ENCODE data around the gene CAPZA1.

CAPZA1 gene

GRCh38 chr1:112583366-112583765 lies 36.3 kb upstream of the CAPZA1 start:
- Histone ChIP-seq H3K27me3 (ENCODE audit: insufficient read depth, low read depth, severe bottlenecking) (no peaks in the 10 kb centered on the region), H3K9me3 (ENCODE audit: severe bottlenecking) (no peaks in the 10 kb centered on the region), H3K4me3 (ENCODE audit: low read depth, low read length) (no peak overlapping the region), H3K36me3 (peaks cover 26% of the 10 kb centered on the region), H3K27ac (no peak overlapping the region)
- TF ChIP-seq, protein P1, sequence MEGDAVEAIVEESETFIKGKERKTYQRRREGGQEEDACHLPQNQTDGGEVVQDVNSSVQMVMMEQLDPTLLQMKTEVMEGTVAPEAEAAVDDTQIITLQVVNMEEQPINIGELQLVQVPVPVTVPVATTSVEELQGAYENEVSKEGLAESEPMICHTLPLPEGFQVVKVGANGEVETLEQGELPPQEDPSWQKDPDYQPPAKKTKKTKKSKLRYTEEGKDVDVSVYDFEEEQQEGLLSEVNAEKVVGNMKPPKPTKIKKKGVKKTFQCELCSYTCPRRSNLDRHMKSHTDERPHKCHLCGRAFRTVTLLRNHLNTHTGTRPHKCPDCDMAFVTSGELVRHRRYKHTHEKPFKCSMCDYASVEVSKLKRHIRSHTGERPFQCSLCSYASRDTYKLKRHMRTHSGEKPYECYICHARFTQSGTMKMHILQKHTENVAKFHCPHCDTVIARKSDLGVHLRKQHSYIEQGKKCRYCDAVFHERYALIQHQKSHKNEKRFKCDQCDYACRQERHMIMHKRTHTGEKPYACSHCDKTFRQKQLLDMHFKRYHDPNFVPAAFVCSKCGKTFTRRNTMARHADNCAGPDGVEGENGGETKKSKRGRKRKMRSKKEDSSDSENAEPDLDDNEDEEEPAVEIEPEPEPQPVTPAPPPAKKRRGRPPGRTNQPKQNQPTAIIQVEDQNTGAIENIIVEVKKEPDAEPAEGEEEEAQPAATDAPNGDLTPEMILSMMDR (IDR thresholded peaks at IDR 0.05; ENCODE audit: low read depth, low read length): no peak
- DNase-seq: no peak

DNA sequence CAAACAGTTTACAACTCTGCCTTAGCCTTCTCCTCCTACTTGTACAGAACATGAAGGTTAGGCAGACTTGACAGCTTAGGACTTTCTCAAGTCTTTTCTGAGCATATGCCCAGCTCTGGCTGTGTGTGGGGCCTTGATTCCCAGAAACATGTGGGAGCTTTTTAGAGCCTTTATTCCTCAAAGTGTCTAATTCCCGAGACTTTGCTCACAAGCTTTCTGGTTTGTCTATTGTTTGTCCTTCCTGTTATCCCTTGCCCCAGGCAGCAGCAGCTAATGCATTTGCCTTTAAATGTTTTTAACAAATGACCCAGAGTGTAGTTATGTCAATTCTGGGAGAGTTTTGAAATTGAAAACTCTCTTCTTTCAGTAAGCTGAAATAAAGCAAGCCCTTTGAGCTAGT lies 29.9 kb upstream of the CAPZA1 start:
- no peak overlapping the region for H3K4me3 ChIP-seq (ENCODE audit: low read depth, low read length)
- H3K27me3 ChIP-seq (ENCODE audit: insufficient read depth, low read depth, severe bottlenecking): no peaks in the 10 kb centered on the region
- H3K9me3 ChIP-seq (ENCODE audit: severe bottlenecking): no peaks in the 10 kb centered on the region
- TF ChIP-seq, protein P1 (IDR thresholded peaks at IDR 0.05; ENCODE audit: low read depth, low read length): no peak
- H3K27ac ChIP-seq: no peak overlapping the region
- DNase-seq: no peak
- H3K36me3 ChIP-seq: peaks cover 36% of the 10 kb centered on the region

DNA sequence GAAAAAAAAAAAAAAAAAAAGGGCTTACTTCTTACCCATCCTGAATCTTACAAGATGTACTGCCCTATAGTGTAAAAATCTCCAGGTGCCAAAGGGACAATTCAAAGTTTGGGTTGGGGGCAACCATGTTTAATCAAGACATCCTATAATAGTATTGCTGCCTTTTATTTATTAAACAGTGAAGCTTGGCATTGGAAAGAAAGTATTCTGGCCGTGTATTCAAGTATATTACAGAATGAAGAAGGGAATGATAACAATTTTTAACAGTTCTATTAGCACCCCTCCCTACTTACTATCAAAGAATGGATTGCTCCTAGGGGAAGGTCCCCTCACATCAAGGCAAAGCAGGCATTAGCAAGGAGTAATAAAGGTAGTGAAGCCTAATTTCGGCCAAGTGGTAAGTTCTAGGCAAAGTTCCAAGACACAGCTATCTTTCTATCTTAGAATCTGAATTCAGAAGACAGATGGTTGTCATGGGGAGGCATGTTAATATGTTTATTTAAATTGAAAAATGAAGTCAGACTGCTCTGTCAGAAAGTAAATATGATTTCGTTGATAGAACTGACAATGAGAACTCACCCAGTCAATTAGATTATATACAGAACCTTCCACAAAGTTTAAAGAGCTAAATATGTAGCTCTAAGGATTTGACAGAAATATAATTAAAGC lies 25.3 kb upstream of the CAPZA1 start:
- no peak overlapping the region for H3K4me3 ChIP-seq (ENCODE audit: low read depth, low read length)
- TF ChIP-seq, protein P1 (IDR thresholded peaks at IDR 0.05; ENCODE audit: low read depth, low read length): no peak
- peaks cover 46% of the 10 kb centered on the region for H3K36me3 ChIP-seq
- no peak overlapping the region for H3K27ac ChIP-seq
- H3K9me3 ChIP-seq (ENCODE audit: severe bottlenecking): no peaks in the 10 kb centered on the region
- no peak for DNase-seq
- no peaks in the 10 kb centered on the region for H3K27me3 ChIP-seq (ENCODE audit: insufficient read depth, low read depth, severe bottlenecking)

GRCh38 chr1:112599477-112599876 lies 20.2 kb upstream of the CAPZA1 start:
- Histone ChIP-seq H3K27me3 (ENCODE audit: insufficient read depth, low read depth, severe bottlenecking) (no peaks in the 10 kb centered on the region), H3K27ac (no peak overlapping the region), H3K4me3 (ENCODE audit: low read depth, low read length) (no peak overlapping the region), H3K36me3 (peaks cover 58% of the 10 kb centered on the region), H3K9me3 (ENCODE audit: severe bottlenecking) (no peaks in the 10 kb centered on the region)
- DNase-seq: no peak
- TF ChIP-seq, protein P1 (IDR thresholded peaks at IDR 0.05; ENCODE audit: low read depth, low read length): no peak

GRCh38 chr1:112603012-112603411 lies 16.6 kb upstream of the CAPZA1 start:
- no peak overlapping the region for H3K27ac ChIP-seq
- H3K27me3 ChIP-seq (ENCODE audit: insufficient read depth, low read depth, severe bottlenecking): no peaks in the 10 kb centered on the region
- no peak overlapping the region for H3K4me3 ChIP-seq (ENCODE audit: low read depth, low read length)
- TF ChIP-seq, protein P1 (IDR thresholded peaks at IDR 0.05; ENCODE audit: low read depth, low read length): no peak
- DNase-seq: no peak
- peaks cover 62% of the 10 kb centered on the region for H3K36me3 ChIP-seq
- H3K9me3 ChIP-seq (ENCODE audit: severe bottlenecking): no peaks in the 10 kb centered on the region

DNA sequence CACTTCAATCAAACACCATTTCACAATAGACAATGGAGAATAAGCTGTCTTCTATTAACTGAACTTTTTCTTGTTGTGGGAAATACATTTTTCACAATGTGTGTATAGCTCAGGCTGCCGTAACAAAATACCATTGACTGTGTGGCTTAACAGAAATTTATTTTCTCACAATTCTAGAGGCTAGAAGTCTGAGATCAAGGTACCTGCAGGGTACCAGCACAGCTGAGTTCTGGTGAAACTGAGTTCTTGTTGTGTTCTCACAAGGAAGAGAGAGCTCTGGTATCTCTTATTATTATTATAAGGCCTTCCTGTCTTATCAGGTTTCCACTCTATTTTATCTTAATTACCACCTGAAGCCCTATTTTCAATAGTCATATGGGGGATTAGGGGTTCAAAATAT lies 16.1 kb upstream of the CAPZA1 start:
- no peak for DNase-seq
- H3K9me3 ChIP-seq (ENCODE audit: severe bottlenecking): no peaks in the 10 kb centered on the region
- H3K36me3 ChIP-seq: peaks cover 67% of the 10 kb centered on the region
- TF ChIP-seq, protein P1 (IDR thresholded peaks at IDR 0.05; ENCODE audit: low read depth, low read length): no peak
- no peak overlapping the region for H3K27ac ChIP-seq
- no peaks in the 10 kb centered on the region for H3K27me3 ChIP-seq (ENCODE audit: insufficient read depth, low read depth, severe bottlenecking)
- no peak overlapping the region for H3K4me3 ChIP-seq (ENCODE audit: low read depth, low read length)

Measured in WERI-Rb-1 (cell line).